IMR-90 (cell line): ENCODE results near the gene SLC66A3. TPM values are rescaled to one million over a fixed set of nuclear protein-coding genes. Genes with fewer than 3 reads are reported as not detected.

Experiments
- ATAC-seq: fragments of 200-7000 bp; cut with Tn5 transposase; 2 replicates; pipeline ENCODE4 v1.9.1; 2020; ENCODE audit warnings: low read depth, mild to moderate bottlenecking, moderate library complexity
- BruUV-seq: library from RNA; stranded (reverse); fragments of 400-500 nt; replicated peaks from 2 replicates; lab custom pipeline; 2021; lab: Mats Ljungman, UMichigan
- CTCF ChIA-PET: fragments of 300-600 bp; formaldehyde crosslinking; extraction: SDS; loops from one replicate; lab custom pipeline; 2021; ENCODE audit warnings: antibody characterized with exemption; lab: Yijun Ruan, JAX
- POLR2A ChIA-PET: fragments of 300-600 bp; sonication (Branson Sonifier 250); formaldehyde crosslinking; loops from one replicate; lab custom pipeline; 2022; ENCODE audit warnings: antibody characterized with exemption; ENCODE audit not compliant: unreplicated experiment; lab: Charles Lee
- DNase-seq: peaks from one replicate; pipeline ENCODE4 v3.0.0; 2013
- H2AFZ ChIP-seq: replicated peaks from 2 replicates; pipeline ENCODE3; 2013; ENCODE audit warnings: low read length, mild to moderate bottlenecking; ENCODE audit not compliant: poor library complexity
- H2AK5ac ChIP-seq: 2 replicates; pipeline ENCODE4 v1.6.1; 2013; ENCODE audit warnings: low read depth, low read length, inconsistent platforms
- H2AK9ac ChIP-seq: replicated peaks from 2 replicates; pipeline ENCODE3; 2013; ENCODE audit warnings: mild to moderate bottlenecking, low read depth, low read length, moderate library complexity; ENCODE audit not compliant: poor library complexity
- H2BK120ac ChIP-seq: 2 replicates; pipeline ENCODE4 v1.6.1; 2013; ENCODE audit warnings: low read depth, low read length, inconsistent platforms
- H2BK15ac ChIP-seq: 3 replicates; pipeline ENCODE4 v1.6.1; 2013; ENCODE audit warnings: low read depth, low read length, inconsistent platforms
- H2BK20ac ChIP-seq: 2 replicates; pipeline ENCODE4 v1.6.1; 2013; ENCODE audit warnings: low read depth, mild to moderate bottlenecking, inconsistent platforms, low read length, moderate library complexity
- H2BK5ac ChIP-seq: 2 replicates; pipeline ENCODE4 v1.6.1; 2013; ENCODE audit warnings: mild to moderate bottlenecking, low read depth, low read length, inconsistent platforms; ENCODE audit not compliant: poor library complexity, severe bottlenecking
- H3K14ac ChIP-seq: replicated peaks from 2 replicates; pipeline ENCODE4 v1.6.1; 2013; ENCODE audit warnings: low read depth, low read length, inconsistent platforms
- H3K18ac ChIP-seq: 2 replicates; pipeline ENCODE4 v1.6.1; 2013; ENCODE audit warnings: low read depth, low read length, control low read depth
- H3K23ac ChIP-seq: 2 replicates; pipeline ENCODE4 v1.6.1; 2013; ENCODE audit warnings: low read depth, low read length, inconsistent platforms
- H3K27ac ChIP-seq: 2 replicates; pipeline ENCODE4 v1.5.1; 2013; ENCODE audit warnings: mild to moderate bottlenecking, control low read depth, low read length; ENCODE audit not compliant: insufficient read depth
- H3K27me3 ChIP-seq: 2 replicates; pipeline ENCODE4 v1.6.1; 2013; ENCODE audit warnings: low read length; ENCODE audit not compliant: control insufficient read depth, insufficient read depth
- H3K36me3 ChIP-seq: 2 replicates; pipeline ENCODE4 v1.6.1; 2013; ENCODE audit warnings: low read length, mixed read lengths; ENCODE audit not compliant: control insufficient read depth, insufficient read depth
- H3K4ac ChIP-seq: 2 replicates; pipeline ENCODE4 v1.6.1; 2013; ENCODE audit warnings: low read depth, low read length, inconsistent platforms
- H3K4me1 ChIP-seq: 2 replicates; pipeline ENCODE4 v1.6.1; 2013; ENCODE audit warnings: low read length, mixed read lengths; ENCODE audit not compliant: control insufficient read depth, insufficient read depth
- H3K4me2 ChIP-seq: 2 replicates; pipeline ENCODE4 v1.6.1; 2013; ENCODE audit warnings: low read depth, mild to moderate bottlenecking, control low read depth, low read length, moderate library complexity
- H3K4me3 ChIP-seq: 2 replicates; pipeline ENCODE4 v1.5.1; 2013; ENCODE audit warnings: low read depth, mild to moderate bottlenecking, control low read depth, low read length, moderate library complexity; ENCODE audit not compliant: insufficient read depth
- H3K56ac ChIP-seq: 2 replicates; pipeline ENCODE4 v1.6.1; 2013; ENCODE audit warnings: low read length, inconsistent platforms; ENCODE audit not compliant: insufficient read depth; ENCODE audit errors: extremely low read depth
- H3K79me1 ChIP-seq, 2 experiments: 2 replicates each; pipeline ENCODE4 v1.6.1; 2013; ENCODE audit warnings: low read length in 2 of 2, inconsistent platforms in 1 of 2, low read depth in 1 of 2
- H3K9ac ChIP-seq: 2 replicates; pipeline ENCODE4 v1.6.1; 2013; ENCODE audit warnings: low read depth, low read length, control low read depth
- H3K9me1 ChIP-seq: 2 replicates; pipeline ENCODE4 v1.6.1; 2013; ENCODE audit warnings: low read length, inconsistent platforms; ENCODE audit not compliant: insufficient read depth
- H3K9me3 ChIP-seq: 2 replicates; pipeline ENCODE4 v1.6.1; 2013; ENCODE audit warnings: low read length; ENCODE audit not compliant: control insufficient read depth, insufficient read depth
- H4K20me1 ChIP-seq: 2 replicates; pipeline ENCODE4 v1.6.1; 2013; ENCODE audit warnings: low read length, inconsistent platforms; ENCODE audit not compliant: insufficient read depth
- H4K5ac ChIP-seq: 2 replicates; pipeline ENCODE4 v1.6.1; 2013; ENCODE audit warnings: mild to moderate bottlenecking, low read depth, low read length, control low read depth
- H4K8ac ChIP-seq, 2 experiments: 2 replicates each; pipeline ENCODE4 v1.6.1; 2013; ENCODE audit warnings: low read depth in 2 of 2, low read length in 2 of 2, control low read depth in 1 of 2, inconsistent platforms in 1 of 2
- H4K91ac ChIP-seq: 2 replicates; pipeline ENCODE4 v1.6.1; 2013; ENCODE audit warnings: low read depth, low read length, inconsistent platforms; ENCODE audit not compliant: insufficient read depth
- BHLHE40 ChIP-seq: fragments of 150-350 bp; IDR thresholded peaks from 2 replicates; pipeline ENCODE4 v1.6.1; 2016; ENCODE audit warnings: mild to moderate bottlenecking, low read depth, low read length
- NFE2L2 ChIP-seq: fragments of 150-350 bp; IDR thresholded peaks from 2 replicates; pipeline ENCODE4 v1.6.1; 2016; ENCODE audit warnings: low read depth, mild to moderate bottlenecking, low read length
- WGBS, 2 experiments: methylation state at CpG; one replicate each; pipeline versions ENCODE4 v1.1.5 to v1.1.7; 2013; ENCODE audit warnings: missing lambda C conversion rate in 2 of 2; ENCODE audit not compliant: insufficient read length in 1 of 2; ENCODE audit errors: extremely low coverage in 2 of 2; 5-methylcytosine and 5-hydroxymethylcytosine counted together
- dilution Hi-C: fragments of 300-500 bp; cut with HindIII; formaldehyde crosslinking; loops from one replicate; pipeline ENCODE4 v1.14.3; 2018; ENCODE audit warnings: low sequenced_read_pairs; ENCODE audit not compliant: unreplicated experiment
- in situ Hi-C: fragments of 300-500 bp; cut with MboI; formaldehyde crosslinking; loops from 3 replicates; pipeline ENCODE4 v1.14.3; 2019; ENCODE audit warnings: low sequenced_read_pairs, inconsistent platforms, mixed read lengths
- intact Hi-C: fragments of 100-400 bp; cut with micrococcal nuclease; formaldehyde crosslinking; loops from 2 replicates; pipeline ENCODE4 v1.10.0; 2022
- polyA plus RNA-seq, 3 experiments: library from polyadenylated mRNA; depleted of rRNA; stranded (reverse); fragments of >200 nt; gene quantifications; 2 replicates each; pipeline ENCODE4 v1.2.3, GENCODE V29; 2012; ENCODE audit warnings: low replicate concordance in 1 of 3
- total RNA-seq: library from RNA; depleted of rRNA; stranded (reverse); fragments of >200 nt; gene quantifications from 2 replicates; pipeline ENCODE4 v1.2.3, GENCODE V29; 2012
- TF ChIP-seq, protein P1 (sequence below): fragments of 150-350 bp; IDR thresholded peaks from 2 replicates; pipeline ENCODE4 v1.6.1; 2016; ENCODE audit warnings: low read depth, mild to moderate bottlenecking, low read length, moderate library complexity, borderline replicate concordance

SLC66A3 gene
- total and polyA plus RNA-seq, 2 of the 4 experiments (the other 2 are of a cell fraction): 18.1 to 25.2 TPM

DNA sequence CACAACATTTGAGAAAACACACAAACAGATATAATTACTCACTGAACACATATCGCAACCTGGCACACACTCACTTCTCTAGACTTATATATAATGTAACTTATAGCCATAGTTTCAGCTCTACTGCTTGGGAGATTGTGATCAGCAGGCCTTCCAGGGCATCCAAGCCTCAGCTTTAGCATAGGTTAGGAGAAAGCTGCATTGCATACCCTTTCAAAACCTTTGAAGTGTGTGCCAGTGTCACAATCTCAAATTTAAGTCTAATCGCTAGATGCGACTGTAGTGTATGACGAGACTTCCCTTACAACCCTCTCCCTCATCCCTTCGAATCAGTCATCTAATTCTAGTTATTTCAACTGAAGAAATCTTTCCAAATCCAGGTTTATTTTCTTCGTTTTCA is 30.9 kb downstream of the SLC66A3 start:
- in situ Hi-C loops: no loop called here
- no peak overlapping the region for H2AK5ac ChIP-seq
- TF ChIP-seq BHLHE40 (no peak), NFE2L2 (no peak)
- TF ChIP-seq, protein P1, sequence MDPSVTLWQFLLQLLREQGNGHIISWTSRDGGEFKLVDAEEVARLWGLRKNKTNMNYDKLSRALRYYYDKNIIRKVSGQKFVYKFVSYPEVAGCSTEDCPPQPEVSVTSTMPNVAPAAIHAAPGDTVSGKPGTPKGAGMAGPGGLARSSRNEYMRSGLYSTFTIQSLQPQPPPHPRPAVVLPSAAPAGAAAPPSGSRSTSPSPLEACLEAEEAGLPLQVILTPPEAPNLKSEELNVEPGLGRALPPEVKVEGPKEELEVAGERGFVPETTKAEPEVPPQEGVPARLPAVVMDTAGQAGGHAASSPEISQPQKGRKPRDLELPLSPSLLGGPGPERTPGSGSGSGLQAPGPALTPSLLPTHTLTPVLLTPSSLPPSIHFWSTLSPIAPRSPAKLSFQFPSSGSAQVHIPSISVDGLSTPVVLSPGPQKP: no peak
- no peak overlapping the region for H3K23ac ChIP-seq
- no peak overlapping the region for H2BK120ac ChIP-seq
- no peak overlapping the region for H3K14ac ChIP-seq
- H3K9me1 ChIP-seq: no peaks in the 10 kb centered on the region
- BruUV-seq: no TSS peak
- H2BK15ac ChIP-seq: no peak overlapping the region
- no peak overlapping the region for H3K4ac ChIP-seq
- dilution Hi-C loops: no loop called here
- H2AK9ac ChIP-seq: no peak overlapping the region
- no peaks in the 10 kb centered on the region for H3K9me3 ChIP-seq
- H3K27ac ChIP-seq: no peak overlapping the region
- intact Hi-C loops: no loop called here
- H4K5ac ChIP-seq: no peak overlapping the region
- peaks cover 5 to 11% of the 10 kb centered on the region in 2 experiments; a peak in 3 of 4 replicates for H3K79me1 ChIP-seq
- peaks cover 2% of the 10 kb centered on the region; the same call in 1 of the 2 replicates for H3K4me1 ChIP-seq
- H3K4me3 ChIP-seq: no peak overlapping the region
- ChIA-PET POLR2A (no interaction called here), CTCF (no interaction called here)
- H3K27me3 ChIP-seq: no peaks in the 10 kb centered on the region
- H2BK5ac ChIP-seq: no peak overlapping the region
- H4K20me1 ChIP-seq: no peaks in the 10 kb centered on the region; the same call in 1 of the 2 replicates
- H3K36me3 ChIP-seq: peaks cover 15% of the 10 kb centered on the region
- H4K8ac ChIP-seq: no peak overlapping the region
- WGBS, 2 experiments: 98% methylated on average over 5 of the region's 6 CpGs; no CpG with 5 or more reads in 1 of the 2 experiments
- H2AFZ ChIP-seq: no peak overlapping the region
- ATAC-seq (no peak), DNase-seq (no peak)
- no peak overlapping the region for H3K4me2 ChIP-seq
- H3K18ac ChIP-seq: no peak overlapping the region
- no peak overlapping the region for H2BK20ac ChIP-seq
- no peak overlapping the region for H3K56ac ChIP-seq
- no peak overlapping the region for H3K9ac ChIP-seq
- no peak overlapping the region for H4K91ac ChIP-seq
